GM18507 (cell line): ENCODE measurements around the gene MIXL1.
"Not testable (repeated sequence)": the region's sequence is repeated elsewhere in the genome, so short reads cannot be mapped to it uniquely, and the experiment has no call there.

Source experiments
- DNase-seq: peaks from one replicate; pipeline ENCODE4 v3.0.0; 2011; ENCODE audit warnings: low read depth; ENCODE audit not compliant: insufficient read length; ENCODE audit errors: extremely low spot score
- FAIRE-seq: peaks from 2 replicates; lab custom pipeline; 2011; peaks lifted over from hg19 to GRCh38; lab: Jason Lieb, UNC

Gene MIXL1

DNA sequence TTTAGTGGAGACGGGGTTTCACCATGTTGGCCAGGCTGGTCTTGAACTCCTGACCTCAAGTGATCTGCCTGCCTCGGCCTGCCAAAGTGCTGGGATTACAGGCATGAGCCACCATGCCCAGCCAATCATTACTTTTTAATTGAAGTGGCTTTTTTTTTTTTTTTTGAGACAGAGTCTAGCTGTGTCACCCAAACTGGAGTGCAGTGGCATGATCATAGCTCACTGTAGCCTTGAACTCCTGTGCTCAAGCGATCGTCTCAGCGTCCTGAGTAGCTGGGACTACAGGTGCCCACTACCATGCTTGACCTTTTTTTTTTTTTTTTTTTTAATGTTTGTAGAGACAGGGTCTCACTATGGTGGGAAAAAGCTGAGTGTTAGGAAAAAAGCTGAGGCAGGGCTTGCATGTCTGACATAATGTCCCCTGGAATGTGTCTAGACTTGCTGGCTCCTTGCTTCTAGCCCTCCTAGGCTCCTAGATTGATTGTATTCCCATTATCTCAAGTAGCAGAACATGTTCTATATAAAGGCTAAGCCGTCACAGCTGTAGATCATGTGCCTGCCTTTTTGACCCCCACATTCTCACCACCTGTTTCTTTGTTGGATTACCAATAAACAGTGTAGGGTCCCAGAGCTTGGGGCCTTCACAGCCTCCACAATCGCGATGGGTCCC, 48.9 kb downstream of the MIXL1 start:
- FAIRE-seq, DNase-seq: not testable (repeated sequence)

DNA sequence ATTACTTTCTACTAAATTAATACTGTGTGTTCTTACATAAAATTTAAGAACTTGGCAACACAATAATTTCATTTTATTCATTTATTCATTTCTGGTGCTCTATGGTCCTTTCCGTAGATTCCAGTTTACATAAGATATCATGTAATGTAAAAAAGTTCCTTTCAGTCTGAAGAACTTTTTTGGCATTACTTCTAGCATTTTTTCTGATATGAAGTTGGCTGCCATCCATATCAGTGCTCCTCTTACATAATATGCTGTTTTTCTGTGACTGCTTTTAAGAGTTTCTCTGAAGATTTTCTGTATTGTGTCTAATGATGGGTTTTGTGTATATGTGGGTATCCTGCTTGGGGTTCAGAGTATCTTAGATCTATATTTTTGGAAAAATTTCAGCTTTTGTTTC, 50.7 kb downstream of the MIXL1 start:
- FAIRE-seq (no peak), DNase-seq (no peak)

- FAIRE-seq: no peak
- no peak for DNase-seq
Observed at GRCh38 chr1:226276077-226276682, 52.7 kb downstream of the MIXL1 start.
